HG03095 (cell line): ENCODE data around the gene DNAJC18.
A peak's percentile ranks its signal among the peaks of the same experiment; 100 is the strongest.

Experiments used
- ATAC-seq: cut with Tn5 transposase; IDR thresholded peaks from one replicate; pipeline ENCODE4 v1.9.1; 2021; ENCODE audit warnings: moderate library complexity; ENCODE audit not compliant: unreplicated experiment

Gene DNAJC18

DNA sequence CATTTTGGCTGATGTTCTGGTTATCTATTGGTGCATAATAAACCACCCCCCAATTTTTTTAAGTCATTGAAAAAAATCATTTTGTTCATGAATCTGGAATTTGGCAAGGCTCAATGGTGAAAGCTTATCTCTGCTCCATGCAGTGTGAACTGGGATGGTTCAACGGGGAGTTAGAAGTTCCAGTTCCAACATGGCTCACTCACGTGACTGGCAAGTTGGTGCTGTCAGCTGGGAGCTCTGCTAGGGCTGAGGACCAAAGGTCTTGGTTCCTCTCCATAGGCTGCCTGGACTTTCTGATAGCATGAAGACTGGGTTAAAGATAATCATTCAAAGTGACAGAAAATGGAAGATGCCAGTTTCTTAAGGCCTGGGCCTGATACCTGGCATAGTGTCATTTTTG, 32.4 kb downstream of the DNAJC18 start:
- no peak for ATAC-seq

DNA sequence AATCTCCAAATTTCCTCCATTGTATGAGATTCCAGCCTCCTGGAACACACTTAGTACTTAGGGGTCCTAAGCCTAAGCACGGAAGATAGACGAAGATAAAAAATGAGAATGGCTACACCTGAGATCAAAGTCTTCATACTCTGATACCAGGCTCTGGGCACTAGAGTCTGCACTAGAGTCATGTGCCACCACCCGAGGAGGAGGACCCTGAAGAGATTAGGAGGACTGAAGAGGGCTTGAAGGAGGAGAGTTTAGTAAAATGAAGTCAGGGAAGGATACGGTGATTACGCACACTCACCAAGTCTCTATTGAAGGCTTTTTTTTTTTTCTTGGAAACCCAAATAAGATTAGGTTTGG, 34.9 kb downstream of the DNAJC18 start:
- ATAC-seq: no peak

DNA sequence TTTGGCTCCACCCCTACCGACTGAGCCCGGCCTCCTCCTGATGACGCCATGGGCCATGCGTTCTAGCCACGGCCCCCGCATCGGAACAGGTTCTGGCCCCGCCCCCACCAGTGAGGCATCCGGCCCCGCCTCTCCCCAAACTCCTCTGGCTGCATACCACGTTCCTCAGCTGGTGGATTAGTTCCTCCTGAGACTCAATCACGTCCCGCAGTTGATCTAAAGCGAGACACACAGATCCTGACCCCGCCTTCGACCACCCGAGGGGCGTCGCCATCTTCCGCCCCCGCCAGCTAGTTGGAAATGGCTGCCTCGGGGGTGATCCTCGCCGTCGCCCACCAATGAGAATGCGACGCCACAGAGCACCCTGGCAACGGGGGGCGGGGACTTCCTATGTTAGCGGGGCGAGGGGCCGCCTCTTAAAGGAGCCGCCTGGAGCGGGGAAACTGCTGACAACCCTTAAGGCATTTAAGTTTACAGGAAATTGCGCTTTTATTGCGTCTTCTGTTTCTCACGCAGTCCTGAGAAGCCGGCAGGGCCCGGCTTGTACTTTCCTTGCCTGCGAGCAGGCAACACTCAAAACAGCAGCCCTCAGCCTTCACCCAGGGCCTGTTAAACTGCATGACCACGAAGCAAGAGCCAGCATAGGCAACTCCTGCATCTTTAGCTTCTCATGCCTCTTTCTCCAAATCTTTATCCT, 35.4 kb downstream of the DNAJC18 start, which contains the start of gene SPATA24:
Gene SPATA24 (minus strand): TSS at position 303 of the 697 bp plus-strand sequence. CDS start 29 bp downstream, at position 274.
- peak; percentile 76 for ATAC-seq

DNA sequence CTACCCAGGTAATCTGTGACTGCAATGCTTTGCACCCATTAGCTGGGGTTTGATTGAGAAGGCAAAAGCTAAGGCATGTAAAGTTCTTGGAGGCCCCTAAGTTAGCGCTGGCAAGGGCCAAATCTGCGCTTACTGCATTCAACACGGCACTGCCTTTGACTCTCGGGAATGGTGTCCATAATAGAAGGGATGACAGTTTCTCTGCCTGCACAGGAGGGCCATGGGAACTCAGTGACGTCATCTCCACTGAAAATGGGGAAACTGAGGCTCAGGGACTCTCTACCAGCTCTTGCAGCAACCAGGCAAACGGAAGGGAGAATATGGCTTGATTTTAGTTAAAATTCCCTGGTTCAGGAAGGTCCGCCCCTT, 35.9 kb downstream of the DNAJC18 start:
- ATAC-seq: no peak

DNA sequence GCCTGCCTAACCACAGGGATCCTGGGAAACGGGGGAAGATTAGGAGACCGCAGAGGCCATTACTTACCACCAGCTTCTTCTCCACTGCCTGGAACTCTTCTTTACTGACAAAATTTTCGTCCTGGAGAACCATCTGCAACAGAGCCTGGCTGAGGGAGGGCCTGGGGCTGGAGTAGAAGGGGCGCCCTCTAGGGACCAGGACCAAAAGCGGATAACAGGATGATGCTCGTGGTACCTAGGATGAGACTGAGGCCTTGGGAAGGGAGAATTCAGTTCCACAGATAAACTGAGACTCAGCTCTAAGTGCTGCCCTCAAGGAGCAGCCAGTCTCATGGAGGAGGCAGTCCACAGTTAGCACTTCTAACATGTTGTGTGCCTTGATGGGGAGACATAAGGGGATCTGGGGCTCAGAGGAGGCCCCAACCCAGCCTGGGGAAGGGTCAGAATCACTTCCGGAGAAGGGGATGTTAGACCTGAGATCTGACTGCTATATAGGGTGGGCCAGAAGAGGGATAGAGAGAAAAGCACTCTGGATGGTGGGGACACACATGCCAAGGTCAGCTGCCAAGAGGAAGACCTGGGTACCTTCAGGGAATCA, 36.7 kb downstream of the DNAJC18 start:
- ATAC-seq: no peak

DNA sequence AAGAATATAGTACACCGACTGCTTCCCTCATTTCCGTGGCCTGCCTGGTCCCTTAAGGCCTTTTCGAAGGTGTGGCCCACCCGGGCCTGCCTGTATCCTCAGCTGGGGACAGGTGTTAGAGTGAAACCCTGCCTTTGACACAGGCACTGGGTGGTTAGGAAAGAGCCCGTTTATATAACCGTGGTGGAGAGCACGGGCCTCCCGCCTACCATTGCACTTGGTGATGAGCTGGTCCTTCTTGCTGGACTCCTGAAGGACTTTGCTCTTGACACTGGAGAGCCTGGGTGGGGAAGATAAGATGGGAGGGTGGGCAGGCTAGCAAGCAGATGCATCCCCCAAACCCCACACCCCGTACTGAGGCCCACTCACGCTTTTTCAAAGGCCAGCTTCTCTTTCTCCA, 37.8 kb downstream of the DNAJC18 start:
- no peak for ATAC-seq

DNA sequence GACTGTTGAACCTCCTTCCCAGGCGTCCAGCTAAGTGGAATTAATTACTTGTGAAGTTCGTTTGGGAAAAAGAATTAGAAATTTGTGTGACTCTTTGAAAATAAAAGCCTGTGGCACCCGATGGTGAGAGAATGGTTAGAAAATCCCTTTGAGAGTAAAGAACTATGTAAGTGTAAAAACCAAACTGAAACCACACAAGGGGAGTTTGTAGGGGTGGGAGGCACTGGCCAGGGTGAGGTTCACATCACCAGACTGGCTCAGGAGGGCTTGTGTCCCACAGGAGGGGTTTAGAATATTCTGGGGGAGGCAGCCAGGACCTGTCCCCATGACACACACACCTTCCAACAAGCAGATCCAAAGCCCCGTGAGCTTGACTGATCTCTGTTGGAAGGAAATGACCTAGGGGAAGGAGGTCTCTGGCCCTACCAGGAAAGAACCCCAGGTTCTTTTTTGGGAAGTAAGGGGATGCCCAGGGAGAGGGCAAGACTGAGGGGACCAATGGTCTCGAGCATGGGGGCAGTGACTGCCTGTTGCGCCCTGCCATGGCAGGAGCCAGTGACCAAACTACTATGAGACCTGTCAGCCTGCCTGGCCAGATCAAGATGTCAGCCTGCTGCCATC, 39.7 kb downstream of the DNAJC18 start:
- ATAC-seq: no peak

DNA sequence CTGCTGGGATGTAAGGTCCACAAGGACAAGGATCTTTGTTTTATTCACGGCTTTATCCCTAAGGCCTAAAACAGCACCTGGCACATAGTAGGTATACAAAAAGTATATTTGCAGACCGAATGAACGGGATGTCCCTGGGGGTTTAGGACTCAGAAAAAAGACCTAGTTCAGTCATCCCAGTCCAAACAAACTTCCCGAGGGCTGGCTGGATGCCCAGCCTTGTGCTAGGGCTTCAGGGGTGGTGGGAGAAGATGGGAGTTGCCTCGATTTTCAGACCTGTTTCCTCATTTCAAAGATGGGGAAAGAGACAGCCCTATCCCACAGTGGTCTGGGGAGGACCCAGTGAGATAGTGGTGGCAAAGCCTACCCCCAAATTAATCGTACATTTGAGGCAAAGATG, 41.4 kb downstream of the DNAJC18 start:
- ATAC-seq: no peak

DNA sequence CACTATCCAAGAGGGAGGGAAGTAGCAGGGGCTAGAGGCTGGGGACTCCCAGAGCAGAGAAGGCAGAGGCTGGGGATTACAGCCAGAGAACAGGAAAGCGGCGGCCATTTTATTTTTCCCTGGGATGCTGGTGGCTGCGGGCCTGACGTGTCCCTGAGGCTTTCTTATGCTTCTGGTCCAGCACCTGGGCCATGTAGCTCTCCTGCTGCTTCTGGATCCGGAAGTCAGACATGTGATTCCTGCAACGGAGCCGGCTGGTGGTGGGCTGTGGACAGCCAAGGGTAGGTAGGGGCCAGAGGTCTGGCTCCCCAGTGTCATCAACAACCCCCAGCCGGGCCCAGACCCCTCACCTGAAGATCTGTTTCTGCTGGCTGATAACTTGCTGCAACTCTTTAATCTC, 42.6 kb downstream of the DNAJC18 start:
- ATAC-seq: no peak

DNA sequence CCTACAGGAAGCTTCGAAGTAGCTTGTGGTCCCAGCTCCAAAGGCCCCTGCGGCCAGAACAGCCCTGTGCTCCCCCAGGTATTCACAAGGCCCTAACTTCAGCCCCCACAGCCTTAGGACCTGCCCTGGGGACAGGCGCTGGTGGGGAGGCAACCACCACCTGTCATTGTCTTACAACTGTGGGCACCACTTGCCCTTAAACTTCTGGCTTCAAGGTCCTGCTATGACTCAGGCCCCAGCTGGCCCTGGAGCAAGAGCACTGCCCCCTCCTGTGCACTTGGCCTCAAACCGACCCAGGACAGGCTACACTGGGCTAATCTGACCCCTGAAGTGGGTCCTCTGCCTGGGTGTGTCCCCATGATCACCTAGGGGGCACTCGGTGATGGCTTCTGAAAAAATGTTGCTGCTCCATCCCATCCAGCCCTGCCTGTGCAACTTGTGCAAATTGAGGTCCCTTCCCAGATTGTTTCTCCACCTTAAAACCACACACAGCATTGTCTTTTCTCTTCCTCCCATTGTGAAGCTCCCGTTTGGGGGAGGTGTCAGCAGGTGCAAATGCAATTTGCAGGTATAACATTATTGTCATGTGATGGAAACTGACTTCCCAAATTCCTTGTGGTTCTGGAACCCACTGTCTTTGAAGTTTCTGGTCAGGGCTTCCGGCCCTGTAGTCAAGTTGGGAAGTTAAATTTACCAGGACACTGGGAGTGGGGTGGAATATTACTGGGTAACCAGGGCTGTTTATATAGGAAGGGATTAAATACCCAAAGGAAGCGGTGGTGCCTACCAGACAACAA, 43.3 kb downstream of the DNAJC18 start:
- no peak for ATAC-seq

DNA sequence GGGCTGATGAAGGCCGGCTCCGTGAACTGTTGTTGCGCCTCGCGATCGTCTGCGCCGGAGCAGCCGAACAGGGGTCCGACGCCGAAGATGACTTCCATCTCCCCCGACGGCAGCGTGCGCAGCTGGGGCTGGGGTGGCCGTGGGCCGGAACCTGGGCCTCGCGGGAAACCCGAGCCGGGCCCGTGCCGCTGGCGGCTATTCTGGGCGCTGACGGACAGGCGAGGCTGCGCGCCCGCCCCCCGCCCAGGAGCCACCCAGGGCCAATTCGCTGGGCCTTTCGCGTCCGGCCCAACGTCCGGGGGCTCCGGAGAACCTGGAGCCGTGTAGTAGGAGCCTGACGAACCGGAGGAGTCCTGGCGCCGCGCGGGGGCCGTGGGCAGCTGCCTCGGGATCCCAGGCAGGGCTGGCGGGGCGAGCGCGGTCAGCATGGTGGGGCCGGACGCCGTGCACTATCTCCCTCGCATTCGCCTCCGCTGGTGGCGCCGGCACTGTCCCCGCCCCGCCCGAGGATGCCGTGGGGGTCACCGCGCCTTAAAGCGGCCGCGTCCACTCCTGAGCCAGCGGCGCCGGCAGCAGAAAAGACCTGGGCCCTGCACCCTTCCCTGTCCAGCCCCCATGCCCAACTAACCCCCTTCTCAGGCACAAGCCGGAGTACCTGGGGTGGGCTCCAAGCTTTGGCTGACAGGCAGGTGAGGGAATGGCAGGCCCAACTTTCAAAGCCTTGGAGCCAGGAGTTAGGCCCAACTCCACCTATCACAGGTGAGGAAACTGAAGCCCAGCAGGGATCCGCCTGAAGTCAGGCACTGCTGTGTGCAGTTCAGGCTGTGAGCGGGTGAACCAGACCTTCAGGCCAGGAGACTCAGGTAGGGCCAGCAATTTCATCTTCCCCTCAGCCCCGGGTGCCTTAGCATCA, 44.4 kb downstream of the DNAJC18 start, which contains the start of gene PROB1:
Gene PROB1 (minus strand): TSS at position 451 of the 913 bp plus-strand sequence. CDS start 23 bp downstream, at position 428.
- ATAC-seq: no peak

DNA sequence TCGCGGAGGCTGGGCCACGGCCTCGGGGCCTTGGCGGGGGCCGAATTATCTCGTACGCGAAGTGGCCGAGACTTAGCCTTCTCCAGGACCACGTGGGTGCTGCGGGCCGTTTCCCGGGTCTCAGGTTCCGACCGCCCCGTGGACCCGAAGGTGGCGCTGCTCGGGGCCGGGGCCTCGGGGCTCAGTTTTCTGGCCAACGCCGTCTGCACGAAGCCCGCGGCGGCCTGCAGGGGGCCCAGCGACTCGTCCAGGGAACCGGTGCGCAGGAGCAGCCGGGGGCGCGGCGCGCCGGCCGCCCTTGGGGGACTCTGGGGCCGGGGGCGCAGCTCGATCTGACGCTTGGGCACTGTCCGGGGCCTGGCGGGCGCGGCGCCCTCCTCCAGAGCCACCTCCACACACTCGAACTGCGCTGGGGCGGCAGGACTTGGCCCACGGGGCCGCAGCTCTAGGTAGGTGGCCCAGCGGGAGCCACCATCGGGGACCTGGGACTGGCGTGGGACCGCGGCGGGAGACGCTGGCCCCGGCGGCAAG, 45.1 kb downstream of the DNAJC18 start:
- ATAC-seq: no peak

DNA sequence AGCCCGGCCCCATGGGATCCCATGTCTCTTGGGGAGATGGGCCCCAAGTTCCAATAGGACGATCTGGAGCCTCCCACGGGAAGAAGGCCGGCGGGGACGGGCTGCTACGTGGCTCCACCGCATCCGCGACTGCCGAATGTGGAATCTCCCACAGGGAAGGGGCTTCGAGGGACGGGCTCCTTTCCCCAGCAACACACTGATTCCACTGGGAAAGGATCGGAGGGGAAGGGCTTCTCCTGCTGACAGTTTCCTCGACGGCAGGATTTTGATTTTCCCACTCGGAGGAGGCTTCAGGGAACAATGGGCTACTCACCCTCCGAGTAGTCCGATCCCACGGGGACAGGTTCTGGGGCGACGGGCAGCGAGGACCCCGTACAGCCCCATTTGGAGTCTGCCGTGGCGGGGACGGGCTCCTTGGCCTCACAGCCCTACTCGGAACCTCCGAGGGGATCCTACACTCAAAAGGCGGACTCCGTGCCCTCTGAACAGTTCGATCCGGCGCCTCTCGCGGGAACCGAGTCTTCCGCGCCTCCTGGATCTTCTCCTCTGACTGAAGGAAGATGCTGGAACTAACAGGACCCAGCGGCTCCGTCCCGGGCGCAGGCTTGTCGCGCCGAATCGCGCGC, 45.7 kb downstream of the DNAJC18 start:
- ATAC-seq: no peak

DNA sequence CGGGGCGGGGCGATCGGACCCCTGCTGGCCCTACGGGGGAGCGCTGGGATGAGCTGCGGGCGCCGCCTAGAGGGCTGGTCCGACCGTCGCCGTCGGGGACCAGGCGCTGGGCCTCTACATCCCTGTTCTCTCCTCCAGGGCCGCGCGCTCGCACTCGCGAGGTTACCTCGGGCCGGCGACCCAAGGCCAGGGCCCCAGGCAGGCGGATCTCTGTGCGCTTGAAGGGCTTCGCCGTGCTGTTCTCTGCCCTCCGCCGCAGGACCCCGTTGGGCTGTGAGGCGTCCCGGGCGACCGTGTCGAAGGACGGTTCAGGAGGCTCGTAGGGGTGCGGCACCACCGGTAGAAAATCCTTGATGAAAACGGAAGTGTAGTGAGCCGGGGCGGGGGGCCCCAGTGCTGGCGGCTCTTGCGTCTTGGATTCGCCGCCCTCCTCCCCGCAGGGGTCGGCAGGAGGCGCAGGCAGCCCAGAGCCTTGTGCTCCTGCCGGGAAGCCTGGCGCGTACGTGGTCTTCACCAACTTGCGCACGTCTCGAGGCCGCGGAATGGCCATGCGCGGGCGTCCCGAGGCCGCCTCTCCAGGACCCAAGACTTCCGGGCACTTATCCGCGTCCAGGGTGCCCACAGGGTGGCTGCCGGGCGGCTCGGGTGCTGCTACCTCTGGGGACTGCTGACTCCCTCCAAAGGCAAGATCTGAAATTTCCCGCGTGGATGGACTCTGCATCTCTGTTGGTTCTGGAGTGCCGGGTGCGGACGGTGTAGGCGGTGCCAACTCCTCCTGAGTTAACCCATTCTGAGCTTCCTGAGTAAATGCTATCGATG, 46.4 kb downstream of the DNAJC18 start:
- peak; percentile 43 for ATAC-seq

DNA sequence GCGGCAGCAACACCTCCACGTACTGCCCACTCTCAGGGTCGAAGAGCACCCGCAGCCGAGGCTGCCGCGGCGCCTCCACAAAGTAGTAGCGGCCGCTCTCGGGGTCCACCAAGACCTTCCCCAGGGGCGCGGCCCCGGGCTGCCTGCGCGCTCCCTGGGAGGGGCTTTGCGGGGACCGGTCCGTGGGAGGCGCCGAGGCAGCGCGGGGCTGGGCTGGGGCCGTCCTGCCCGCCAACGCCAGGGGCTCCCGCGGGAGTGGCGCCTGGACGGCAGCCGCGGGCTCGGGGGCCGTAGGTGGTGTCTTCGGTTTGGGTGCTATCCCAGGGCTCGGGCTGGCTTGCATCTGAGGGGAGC, 47.0 kb downstream of the DNAJC18 start:
- no peak for ATAC-seq

DNA sequence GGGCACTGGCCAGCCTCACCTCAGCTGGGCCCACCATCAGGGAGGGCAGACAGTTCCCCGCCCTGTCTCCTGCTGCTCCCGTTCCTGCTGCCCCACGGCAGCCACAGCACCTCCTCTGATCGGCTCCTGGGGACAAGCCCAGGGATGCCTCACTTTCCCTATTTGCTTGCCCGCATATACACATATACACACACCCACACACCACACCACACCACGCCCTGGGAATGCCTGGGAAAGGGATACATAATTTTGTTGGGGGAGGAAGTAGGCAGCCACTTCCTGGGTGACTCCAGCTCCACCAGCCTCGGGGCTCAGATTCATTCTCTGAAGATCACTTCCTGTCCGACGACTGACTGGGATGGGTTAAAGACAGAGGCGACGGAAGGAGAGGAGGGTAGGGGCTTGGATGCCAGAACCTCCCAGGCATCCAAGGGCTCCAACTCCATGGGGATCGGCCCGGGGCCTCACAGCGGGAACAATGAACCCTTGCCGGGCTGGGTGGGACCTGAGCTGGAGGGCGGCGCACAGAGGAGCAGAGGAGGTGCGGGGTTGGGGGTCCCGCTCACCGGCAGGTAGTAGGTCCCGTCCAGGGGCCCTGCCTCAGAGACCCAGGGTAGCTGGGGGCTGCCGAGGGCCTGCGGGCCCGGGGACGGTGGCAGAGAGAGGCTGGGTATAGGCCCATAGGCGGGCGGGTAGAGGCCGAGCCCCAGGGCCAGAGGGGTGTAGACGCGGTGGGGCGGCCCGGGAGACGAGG, 47.6 kb downstream of the DNAJC18 start:
- no peak for ATAC-seq

DNA sequence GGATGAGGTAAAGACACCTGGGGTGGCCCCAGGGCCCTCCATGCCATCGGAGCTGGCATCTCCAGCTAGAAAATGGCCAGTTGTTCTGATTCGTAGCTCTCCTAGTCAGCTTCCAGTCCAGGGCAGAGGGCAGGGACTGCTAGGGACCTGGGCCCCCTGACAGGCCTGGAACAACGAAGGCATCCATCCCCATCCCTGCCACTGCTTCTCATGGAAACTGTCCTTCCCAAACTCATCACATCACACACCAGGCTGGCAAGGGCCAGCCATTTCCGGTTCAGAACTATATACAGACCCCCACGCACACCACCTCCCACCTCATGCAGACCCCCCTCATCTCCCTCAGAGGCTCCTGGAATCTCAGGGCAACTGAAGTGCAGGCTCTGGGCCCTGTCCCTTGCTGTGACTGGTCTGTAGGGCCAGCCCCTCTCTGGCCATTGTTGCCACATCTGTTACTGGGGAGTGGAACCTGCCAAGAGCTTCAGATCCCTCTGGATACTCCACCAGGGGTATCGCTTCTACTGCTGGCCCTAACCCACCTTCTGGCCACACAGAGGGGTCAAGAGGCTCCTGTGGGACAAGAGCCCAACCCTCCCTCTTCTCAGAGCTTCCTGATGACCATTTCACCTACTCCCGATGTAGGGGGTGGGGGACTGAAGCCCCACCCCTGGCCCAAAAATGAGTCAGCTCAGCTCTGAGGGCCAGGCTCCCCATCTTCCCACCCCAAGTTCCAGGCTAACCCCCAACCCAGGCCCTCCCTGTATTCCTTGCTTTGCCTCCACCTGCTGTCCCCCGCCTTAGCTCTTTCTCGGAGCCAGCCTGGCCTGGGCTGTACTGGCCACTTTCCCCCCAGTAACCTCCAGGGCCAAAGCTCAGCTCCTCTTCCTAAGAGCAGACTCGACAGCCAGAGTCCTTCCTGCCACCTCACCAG, 48.4 kb downstream of the DNAJC18 start:
- ATAC-seq: no peak
